Measurements from ENCODE around the gene MYRFL. TPM values are rescaled to one million over a fixed set of nuclear protein-coding genes. Genes with fewer than 3 reads are reported as not detected.
A peak's percentile ranks its signal among the peaks of the same experiment; 100 is the strongest.

MYRFL gene
- total RNA-seq, 1 experiment from 2014 or later, result 1.3 TPM

- TF ChIP-seq ZBTB43 (CRISPR knock-in tag; IDR thresholded peaks at IDR 0.05), result 0 out of 2 replicates have a peak, but pooled peaks have one; percentile 38
- TF ChIP-seq, protein P1, sequence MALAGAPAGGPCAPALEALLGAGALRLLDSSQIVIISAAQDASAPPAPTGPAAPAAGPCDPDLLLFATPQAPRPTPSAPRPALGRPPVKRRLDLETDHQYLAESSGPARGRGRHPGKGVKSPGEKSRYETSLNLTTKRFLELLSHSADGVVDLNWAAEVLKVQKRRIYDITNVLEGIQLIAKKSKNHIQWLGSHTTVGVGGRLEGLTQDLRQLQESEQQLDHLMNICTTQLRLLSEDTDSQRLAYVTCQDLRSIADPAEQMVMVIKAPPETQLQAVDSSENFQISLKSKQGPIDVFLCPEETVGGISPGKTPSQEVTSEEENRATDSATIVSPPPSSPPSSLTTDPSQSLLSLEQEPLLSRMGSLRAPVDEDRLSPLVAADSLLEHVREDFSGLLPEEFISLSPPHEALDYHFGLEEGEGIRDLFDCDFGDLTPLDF (CRISPR knock-in tag; IDR thresholded peaks at IDR 0.05), result no peak
- TF ChIP-seq, protein P2, sequence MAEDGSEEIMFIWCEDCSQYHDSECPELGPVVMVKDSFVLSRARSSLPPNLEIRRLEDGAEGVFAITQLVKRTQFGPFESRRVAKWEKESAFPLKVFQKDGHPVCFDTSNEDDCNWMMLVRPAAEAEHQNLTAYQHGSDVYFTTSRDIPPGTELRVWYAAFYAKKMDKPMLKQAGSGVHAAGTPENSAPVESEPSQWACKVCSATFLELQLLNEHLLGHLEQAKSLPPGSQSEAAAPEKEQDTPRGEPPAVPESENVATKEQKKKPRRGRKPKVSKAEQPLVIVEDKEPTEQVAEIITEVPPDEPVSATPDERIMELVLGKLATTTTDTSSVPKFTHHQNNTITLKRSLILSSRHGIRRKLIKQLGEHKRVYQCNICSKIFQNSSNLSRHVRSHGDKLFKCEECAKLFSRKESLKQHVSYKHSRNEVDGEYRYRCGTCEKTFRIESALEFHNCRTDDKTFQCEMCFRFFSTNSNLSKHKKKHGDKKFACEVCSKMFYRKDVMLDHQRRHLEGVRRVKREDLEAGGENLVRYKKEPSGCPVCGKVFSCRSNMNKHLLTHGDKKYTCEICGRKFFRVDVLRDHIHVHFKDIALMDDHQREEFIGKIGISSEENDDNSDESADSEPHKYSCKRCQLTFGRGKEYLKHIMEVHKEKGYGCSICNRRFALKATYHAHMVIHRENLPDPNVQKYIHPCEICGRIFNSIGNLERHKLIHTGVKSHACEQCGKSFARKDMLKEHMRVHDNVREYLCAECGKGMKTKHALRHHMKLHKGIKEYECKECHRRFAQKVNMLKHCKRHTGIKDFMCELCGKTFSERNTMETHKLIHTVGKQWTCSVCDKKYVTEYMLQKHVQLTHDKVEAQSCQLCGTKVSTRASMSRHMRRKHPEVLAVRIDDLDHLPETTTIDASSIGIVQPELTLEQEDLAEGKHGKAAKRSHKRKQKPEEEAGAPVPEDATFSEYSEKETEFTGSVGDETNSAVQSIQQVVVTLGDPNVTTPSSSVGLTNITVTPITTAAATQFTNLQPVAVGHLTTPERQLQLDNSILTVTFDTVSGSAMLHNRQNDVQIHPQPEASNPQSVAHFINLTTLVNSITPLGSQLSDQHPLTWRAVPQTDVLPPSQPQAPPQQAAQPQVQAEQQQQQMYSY (CRISPR knock-in tag; IDR thresholded peaks at IDR 0.05), result no peak
- TF ChIP-seq, protein P3, sequence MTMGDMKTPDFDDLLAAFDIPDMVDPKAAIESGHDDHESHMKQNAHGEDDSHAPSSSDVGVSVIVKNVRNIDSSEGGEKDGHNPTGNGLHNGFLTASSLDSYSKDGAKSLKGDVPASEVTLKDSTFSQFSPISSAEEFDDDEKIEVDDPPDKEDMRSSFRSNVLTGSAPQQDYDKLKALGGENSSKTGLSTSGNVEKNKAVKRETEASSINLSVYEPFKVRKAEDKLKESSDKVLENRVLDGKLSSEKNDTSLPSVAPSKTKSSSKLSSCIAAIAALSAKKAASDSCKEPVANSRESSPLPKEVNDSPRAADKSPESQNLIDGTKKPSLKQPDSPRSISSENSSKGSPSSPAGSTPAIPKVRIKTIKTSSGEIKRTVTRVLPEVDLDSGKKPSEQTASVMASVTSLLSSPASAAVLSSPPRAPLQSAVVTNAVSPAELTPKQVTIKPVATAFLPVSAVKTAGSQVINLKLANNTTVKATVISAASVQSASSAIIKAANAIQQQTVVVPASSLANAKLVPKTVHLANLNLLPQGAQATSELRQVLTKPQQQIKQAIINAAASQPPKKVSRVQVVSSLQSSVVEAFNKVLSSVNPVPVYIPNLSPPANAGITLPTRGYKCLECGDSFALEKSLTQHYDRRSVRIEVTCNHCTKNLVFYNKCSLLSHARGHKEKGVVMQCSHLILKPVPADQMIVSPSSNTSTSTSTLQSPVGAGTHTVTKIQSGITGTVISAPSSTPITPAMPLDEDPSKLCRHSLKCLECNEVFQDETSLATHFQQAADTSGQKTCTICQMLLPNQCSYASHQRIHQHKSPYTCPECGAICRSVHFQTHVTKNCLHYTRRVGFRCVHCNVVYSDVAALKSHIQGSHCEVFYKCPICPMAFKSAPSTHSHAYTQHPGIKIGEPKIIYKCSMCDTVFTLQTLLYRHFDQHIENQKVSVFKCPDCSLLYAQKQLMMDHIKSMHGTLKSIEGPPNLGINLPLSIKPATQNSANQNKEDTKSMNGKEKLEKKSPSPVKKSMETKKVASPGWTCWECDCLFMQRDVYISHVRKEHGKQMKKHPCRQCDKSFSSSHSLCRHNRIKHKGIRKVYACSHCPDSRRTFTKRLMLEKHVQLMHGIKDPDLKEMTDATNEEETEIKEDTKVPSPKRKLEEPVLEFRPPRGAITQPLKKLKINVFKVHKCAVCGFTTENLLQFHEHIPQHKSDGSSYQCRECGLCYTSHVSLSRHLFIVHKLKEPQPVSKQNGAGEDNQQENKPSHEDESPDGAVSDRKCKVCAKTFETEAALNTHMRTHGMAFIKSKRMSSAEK (CRISPR knock-in tag; IDR thresholded peaks at IDR 0.05; ENCODE audit: borderline replicate concordance), result no peak
- 0 out of 2 replicates have a peak, but pooled peaks have one; percentile 41 for TF ChIP-seq MYBL2 (CRISPR knock-in tag; IDR thresholded peaks at IDR 0.05)
- TF ChIP-seq TCF7 (CRISPR knock-in tag; IDR thresholded peaks at IDR 0.05; ENCODE audit: low read depth), result no peak
- TF ChIP-seq OVOL2 (CRISPR knock-in tag; IDR thresholded peaks at IDR 0.05; ENCODE audit: borderline replicate concordance), result no peak
- TF ChIP-seq ZNF423 (CRISPR knock-in tag; IDR thresholded peaks at IDR 0.05), result peak; percentile 73
- no peak for TF ChIP-seq ZNF396 (CRISPR knock-in tag; IDR thresholded peaks at IDR 0.05; ENCODE audit: borderline replicate concordance)
- no peak for TF ChIP-seq CREM (CRISPR knock-in tag; IDR thresholded peaks at IDR 0.05)
- no peak for TF ChIP-seq RORB (CRISPR knock-in tag; IDR thresholded peaks at IDR 0.05)
- TF ChIP-seq, protein P4, sequence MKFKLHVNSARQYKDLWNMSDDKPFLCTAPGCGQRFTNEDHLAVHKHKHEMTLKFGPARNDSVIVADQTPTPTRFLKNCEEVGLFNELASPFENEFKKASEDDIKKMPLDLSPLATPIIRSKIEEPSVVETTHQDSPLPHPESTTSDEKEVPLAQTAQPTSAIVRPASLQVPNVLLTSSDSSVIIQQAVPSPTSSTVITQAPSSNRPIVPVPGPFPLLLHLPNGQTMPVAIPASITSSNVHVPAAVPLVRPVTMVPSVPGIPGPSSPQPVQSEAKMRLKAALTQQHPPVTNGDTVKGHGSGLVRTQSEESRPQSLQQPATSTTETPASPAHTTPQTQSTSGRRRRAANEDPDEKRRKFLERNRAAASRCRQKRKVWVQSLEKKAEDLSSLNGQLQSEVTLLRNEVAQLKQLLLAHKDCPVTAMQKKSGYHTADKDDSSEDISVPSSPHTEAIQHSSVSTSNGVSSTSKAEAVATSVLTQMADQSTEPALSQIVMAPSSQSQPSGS (CRISPR knock-in tag; IDR thresholded peaks at IDR 0.05; ENCODE audit: borderline replicate concordance, low read depth), result no peak
Measured at GRCh38 chr12:69894800-69895383, 69.9 kb downstream of the MYRFL start (continued).

DNA sequence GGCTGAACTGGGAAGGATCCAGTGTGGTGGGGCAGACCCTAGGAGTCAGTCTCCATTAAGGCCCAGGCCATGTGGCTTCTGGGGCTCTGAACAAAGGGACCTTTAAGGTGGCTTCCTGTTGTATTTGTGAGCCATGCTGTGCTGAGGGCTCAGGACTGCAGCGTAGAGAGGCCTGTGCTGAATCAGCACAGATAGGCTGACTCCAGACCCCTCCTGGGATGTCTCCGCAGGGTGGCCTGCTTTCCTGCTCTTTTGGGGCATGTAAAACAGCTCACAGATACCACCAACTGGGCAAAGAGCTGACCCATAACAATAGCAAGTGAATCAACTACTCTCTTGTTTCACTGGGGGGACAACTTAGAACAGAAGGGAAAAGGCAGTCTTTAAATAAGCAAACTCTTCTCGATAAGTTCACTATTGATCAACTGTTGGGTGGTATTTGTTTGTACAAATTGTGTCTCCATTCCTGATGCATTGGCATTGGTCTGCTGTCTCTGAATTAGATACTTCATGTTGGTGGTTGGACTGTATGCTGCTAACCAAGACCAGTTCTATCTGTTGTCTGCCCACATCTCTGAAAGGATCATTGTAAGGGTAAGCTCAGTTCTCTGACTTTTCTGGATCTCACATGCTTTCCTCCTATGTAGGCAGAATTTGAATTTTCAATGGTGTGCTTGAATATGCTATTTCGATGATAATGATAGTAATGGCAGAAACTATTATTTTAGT, 71.8 kb downstream of the MYRFL start:
- H3K9me3 Mint-ChIP-seq, result no peaks in the 10 kb centered on the region
- DNase-seq (ENCODE audit: low spot score), result peak; percentile 70
- ChIA-PET POLR2A (no interaction called here), CTCF (interaction anchor here (0.6 to 1.2 kb wide), 2 partner anchors 257 to 666 kb away, joined by 3 read pairs; no protein-coding TSS in a partner anchor)
- no peaks in the 10 kb centered on the region for H3K27me3 Mint-ChIP-seq (ENCODE audit: low read depth)
- no peak overlapping the region for H3K4me3 Mint-ChIP-seq
- H3K4me1 Mint-ChIP-seq, result peaks cover 66% of the 10 kb centered on the region
- peak overlapping the region; percentile 92 for H3K27ac Mint-ChIP-seq
- H3K36me3 Mint-ChIP-seq, result no peaks in the 10 kb centered on the region
- peak; percentile 84 for ATAC-seq
- TF ChIP-seq, protein P5, sequence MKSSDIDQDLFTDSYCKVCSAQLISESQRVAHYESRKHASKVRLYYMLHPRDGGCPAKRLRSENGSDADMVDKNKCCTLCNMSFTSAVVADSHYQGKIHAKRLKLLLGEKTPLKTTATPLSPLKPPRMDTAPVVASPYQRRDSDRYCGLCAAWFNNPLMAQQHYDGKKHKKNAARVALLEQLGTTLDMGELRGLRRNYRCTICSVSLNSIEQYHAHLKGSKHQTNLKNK (CRISPR knock-in tag; IDR thresholded peaks at IDR 0.05), result no peak
- TF ChIP-seq NFE2L1 (CRISPR knock-in tag; IDR thresholded peaks at IDR 0.05) (peak; percentile 82), GTF2I (CRISPR knock-in tag; conservative IDR thresholded peaks at IDR 0.05) (0 out of 2 replicates have a peak, but pooled peaks have one; percentile 23), CBFB (CRISPR knock-in tag; IDR thresholded peaks at IDR 0.05; ENCODE audit: low read depth) (0 out of 2 replicates have a peak, but pooled peaks have one; percentile 30), ZBTB43 (CRISPR knock-in tag; IDR thresholded peaks at IDR 0.05) (0 out of 2 replicates have a peak, but pooled peaks have one; percentile 75), TP53 (CRISPR knock-in tag; IDR thresholded peaks at IDR 0.05) (no peak), ZNF138 (CRISPR knock-in tag; conservative IDR thresholded peaks at IDR 0.05) (0 out of 2 replicates have a peak, but pooled peaks have one; percentile 33), FOXK1 (CRISPR knock-in tag; IDR thresholded peaks at IDR 0.05) (peak; percentile 30; the same call in 1 of the 2 replicates)
- TF ChIP-seq, protein P6, sequence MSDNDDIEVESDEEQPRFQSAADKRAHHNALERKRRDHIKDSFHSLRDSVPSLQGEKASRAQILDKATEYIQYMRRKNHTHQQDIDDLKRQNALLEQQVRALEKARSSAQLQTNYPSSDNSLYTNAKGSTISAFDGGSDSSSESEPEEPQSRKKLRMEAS (CRISPR knock-in tag; IDR thresholded peaks at IDR 0.05), result peak; percentile 21; the same call in 1 of the 2 replicates

All from WTC11 (cell line).